Measurements from ENCODE around the gene RASA3.
"Not testable (repeated sequence)": the region's sequence is repeated elsewhere in the genome, so short reads cannot be mapped to it uniquely, and the experiment has no call there.

The RASA3 gene

GRCh38 chr13:114140906-114141250, 8.5 kb upstream of the RASA3 start:
- peak; percentile 70 for DNase-seq

- no peak for DNase-seq
These were observed 7.9 kb upstream of the RASA3 start for GRCh38 chr13:114140131-114140905.

- DNase-seq: no peak
These were observed 4.2 kb upstream of the RASA3 start for GRCh38 chr13:114136576-114136975.

GRCh38 chr13:114135731-114136171, 3.3 kb upstream of the RASA3 start:
- no peak for DNase-seq

- peak; percentile 86 for DNase-seq
These were observed 2.7 kb upstream of the RASA3 start for GRCh38 chr13:114134944-114135610.

DNA sequence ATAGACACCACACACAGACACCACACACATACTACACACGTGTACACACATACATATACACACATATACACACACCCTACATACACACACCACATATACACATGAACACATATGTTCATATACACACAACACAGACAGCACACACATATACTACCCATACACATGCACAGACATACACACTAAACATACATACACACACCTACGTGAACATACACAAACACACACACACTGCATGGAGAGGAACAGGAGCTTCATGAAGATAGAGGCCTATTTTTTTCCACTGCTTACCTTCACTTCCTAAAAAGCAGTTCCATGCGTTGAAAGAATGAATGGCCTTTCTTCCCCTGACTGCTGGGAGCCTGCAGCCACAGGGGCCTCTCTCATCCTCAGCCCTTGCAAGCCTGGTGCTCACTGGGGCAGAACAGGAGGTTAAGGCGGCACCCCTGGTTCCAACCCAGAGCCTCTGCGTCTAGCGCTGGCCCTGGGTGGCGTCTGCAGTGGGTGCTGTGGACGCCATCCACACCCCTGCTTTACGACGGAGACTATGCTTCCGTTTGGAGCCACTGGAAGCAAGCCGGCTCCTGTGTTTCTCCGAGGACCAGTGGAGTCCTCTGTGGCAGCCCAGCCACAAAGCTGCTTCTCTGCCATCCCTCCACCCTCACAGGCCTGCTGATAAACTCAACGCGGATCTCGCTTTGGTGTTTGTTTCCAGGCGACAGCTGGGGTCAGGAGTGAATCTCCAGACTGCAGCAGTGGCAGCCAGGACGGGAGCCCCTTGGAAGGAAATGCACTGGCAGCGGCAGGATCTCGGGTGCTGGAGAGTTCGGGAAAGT, 1.9 kb upstream of the RASA3 start:
- DNase-seq: peak; percentile 86

DNA sequence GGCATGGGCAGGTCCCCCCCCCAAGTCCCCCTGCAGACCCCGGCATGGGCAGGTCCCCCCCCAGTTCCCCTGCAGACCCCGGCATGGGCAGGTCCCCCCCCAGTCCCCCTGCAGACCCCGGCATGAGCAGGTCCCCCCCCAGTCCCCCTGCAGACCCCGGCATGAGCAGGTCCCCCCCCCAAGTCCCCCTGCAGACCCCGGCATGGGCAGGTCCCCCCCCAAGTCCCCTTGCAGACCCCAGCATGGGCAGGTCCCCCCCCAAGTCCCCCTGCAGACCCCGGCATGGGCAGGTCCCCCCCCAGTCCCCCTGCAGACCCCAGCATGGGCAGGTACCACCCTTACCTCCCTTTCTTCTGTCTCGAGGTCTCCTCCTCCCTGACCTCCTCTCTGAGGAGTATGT, 1.1 kb upstream of the RASA3 start:
- not testable (repeated sequence) for DNase-seq

- not testable (repeated sequence) for DNase-seq
These were observed 703 bp upstream of the RASA3 start for GRCh38 chr13:114133126-114133525.

DNA sequence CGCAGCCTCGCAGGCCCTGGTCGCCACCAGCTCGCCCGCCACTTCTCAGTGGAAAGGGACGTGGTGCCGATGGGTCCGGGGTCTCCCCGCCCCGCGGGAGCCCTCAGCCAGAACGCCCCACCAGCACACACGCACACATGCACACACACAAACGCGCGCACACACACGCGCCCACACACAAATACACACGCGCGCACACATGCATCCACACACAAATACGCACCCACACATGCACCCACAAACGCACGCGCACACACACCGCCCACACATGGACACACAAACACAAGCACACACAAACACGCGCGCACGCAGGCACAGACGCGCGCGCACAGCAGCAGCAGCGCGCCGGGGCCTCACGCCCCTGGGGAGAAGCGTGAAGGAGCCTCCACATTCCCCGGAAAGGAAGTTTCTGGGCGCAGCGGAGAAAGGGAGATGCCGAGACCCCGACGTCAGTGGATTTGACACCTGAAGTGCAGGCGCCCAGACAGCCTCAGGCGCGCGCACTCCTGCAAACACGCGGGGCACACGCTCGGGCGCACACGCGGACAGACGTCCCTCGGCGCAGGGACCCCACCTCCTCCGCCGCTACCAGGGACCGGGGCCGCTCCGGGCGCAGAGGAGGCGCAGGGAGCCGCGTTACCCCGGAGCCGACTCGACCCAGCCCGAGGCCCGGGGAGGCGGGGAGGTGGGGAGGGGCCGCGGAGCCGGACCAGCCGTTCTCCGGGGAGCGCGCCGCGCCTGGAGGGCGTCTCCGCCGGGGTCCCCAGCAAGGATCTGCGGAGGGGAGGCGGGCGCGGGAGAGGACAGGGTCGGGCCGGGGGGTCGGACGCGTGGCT, 622 bp downstream of the RASA3 start:
- no peak for DNase-seq

DNA sequence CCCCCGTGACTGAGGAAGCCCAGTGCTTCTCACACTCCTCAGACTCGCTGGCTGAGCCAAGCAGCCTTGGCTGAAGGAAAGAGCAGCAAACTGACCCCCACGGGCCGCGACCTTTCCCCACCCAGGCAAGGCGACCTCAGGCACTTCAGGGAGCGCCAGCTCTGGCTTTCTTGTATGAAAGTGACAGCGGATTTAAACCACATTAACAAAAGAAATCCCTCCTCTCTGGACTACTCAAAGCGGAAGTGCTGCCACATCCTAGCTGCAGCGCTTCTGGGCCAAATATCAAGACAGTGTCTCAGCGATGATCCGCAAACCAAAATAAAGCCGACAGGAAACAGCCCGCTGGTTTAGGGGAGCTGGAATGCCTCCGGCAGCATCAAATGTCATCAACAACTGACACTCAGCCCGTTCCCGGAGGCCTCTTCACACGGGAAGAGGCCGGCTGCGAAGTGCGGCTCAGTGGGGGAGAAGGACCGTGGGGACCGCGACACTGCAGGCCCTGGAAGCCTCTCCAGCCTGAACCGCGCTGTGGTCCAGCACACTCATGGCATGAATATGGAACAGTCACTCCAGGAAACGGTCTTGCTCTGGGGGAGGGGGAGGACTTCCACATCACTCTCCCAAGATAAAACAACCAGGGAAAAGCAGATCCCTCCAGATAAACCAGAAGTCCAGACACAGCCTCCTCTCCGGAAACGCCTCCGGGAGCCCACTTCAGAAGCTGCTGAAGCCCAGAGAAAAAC, 1.4 kb downstream of the RASA3 start:
- DNase-seq: peak; percentile 92

DNA sequence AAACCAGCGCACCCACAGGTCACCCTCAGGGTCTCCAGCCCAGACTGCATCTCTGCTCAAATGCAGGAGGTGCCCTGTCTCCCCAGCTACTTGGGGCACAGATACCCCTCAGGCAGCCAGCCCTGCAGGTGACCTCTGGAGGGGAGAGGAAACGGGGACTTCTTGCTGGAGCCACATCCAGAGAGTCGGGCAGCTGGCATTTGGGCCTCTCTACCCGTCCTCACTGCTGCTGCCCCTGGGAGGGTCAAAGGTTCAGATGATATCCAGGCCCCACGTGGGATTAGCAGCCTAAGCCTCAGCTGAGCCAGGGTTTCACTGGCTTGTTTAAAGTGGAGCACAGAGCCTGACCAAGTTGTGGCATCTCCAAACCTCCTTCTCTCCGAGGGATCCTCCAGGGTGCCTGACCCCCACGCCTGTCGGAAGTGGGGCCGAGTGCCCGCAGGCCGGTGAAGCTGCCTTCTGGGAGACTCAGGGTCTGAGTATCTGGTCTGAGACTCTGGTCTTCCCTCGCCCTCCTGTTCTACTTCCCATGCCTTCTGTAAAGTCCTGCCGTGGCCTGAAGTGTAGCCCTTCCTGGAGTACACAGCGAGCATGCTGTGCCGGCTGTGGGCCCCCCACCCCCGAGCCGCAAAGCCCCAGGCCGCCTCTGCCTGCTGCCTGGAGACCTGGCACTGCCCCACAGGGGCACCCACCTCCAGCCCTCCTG, 2.1 kb downstream of the RASA3 start:
- no peak for DNase-seq

GRCh38 chr13:114129649-114130062, 2.8 kb downstream of the RASA3 start:
- DNase-seq: no peak

DNA sequence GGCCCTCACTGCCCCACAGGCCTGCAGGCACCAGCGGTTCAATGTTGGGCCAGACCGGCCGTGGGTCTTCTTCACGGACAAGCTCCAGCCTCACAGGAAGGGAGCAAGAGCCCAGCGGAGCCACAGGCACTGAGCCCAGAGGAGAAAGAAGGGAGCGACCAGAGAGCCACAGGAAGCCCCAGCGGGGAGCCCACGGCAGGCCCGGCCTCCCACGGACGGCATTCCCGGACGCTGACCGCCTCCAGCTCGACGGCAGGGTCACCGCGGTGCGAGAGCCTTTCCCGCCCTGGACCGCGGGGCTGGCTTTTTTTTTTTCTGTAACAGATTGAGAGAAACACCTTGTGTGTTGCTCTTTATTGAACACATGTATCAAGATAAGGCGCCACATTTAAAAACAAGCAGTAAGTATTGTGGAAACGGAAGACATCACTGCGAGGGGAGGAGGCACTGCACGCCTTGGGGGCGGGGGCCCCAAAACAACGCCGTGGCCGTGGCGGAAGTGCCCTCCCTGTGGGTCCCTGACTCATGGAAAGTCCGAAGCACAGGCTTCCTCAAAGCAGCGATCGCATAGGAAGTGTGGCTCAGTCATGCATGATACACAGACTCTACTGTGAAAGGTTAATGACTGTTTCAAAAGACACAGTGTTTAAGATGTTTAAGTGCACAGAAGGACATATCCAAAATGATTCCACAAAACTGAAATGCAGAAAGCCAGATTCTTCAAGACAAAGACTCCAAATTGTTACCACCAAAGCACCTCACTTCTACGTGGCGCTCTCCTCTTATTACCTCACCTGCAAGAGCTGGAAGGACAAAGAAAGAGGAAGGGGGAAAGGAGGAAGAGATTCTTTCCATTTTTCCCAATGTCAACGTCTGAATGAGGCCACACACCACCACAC, 3.5 kb downstream of the RASA3 start:
- DNase-seq: peak; percentile 85

- no peak for DNase-seq
These were observed 4.1 kb downstream of the RASA3 start for GRCh38 chr13:114128348-114128623.

- DNase-seq: no peak
These were observed 4.7 kb downstream of the RASA3 start for GRCh38 chr13:114127473-114128347.

DNA sequence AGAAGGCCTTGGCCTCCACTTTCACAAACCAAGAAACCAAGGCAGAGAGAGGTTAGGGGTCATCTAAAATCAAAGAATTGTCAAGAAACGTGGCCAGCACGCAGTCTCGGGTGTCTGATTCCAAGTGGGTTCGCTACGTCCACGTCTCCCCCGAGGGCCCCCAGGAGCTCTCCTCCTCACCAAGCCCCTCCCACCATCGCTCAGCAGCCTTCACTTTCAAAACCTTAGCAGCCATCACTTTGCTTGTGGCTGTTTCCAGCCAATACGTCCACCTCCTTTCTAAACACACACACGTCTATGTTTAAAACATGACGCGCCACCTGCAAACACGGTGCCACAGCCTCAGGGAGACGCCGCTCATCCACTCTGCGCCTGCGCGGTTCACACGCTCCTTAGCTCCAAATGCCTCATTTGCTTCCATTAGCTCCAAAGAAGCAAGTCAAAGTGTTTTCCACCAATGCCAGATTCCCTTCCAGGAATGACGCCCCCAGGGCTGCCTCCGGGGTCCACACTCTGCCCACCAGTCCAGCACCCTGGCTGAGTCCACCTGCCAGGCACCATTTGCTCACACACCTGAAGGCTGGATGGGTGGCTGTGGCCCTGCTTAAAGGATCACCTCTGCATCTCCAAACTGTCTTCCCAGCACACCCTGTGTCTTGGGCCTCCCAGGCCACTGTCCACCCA, 5.5 kb downstream of the RASA3 start:
- no peak for DNase-seq

DNA sequence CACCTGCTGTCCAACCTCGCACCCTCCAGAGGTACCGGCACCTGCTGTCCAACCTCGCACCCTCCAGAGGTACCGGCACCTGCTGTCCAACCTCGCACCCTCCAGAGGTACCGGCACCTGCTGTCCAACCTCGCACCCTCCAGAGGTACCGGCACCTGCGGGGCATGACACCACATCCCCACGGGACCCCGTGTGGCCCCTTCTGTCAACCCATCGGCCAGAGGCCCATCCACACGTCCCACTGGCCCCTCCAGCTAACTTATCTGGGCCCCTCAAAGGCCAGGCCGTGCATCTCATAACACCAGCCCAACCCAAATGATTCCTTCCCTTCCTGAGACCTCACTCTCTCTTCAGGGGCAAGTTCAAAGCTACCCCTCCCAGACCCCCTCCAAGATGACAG, 6.3 kb downstream of the RASA3 start:
- not testable (repeated sequence) for DNase-seq

DNA sequence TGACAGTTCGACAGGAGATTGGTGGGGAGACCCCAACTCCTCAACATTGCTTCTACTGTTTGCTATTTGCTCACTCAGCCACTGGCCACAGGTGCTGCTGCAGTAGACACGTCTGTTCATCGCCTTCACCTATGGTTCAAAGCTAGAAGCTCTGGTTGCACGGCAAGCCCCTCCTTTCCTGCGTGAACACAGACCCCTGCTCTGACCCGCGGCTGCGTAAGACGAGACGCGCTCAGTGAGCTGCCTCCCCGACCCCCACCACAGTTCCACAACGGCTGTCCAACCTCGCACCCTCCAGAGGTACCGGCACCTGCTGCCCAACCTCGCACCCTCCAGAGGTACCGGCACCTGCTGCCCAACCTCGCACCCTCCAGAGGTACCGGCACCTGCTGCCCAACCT, 6.8 kb downstream of the RASA3 start:
- DNase-seq: no peak

DNA sequence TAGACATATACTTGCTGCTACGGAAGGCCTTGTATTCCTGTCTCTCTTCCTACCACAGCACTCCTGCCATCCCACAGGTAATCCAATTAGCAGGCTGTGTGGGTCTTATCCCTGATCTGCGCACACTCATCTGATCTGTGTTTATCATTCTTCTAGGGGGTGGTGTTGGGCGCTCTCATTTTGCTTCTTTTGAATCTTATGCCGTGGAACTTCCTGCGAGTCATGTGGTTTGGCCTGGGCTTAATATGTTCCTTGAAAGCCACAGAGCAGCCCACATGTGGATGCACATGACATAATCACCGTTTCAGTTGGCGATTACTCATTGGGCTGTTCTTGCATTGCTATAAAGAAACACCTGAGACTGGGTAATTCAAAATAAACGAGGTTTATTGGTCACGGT, 7.5 kb downstream of the RASA3 start:
- no peak for DNase-seq
